Measurements from ENCODE around the gene ERCC5. TPM values are rescaled to one million over a fixed set of nuclear protein-coding genes. Genes with fewer than 3 reads are reported as not detected.

ERCC5 gene
- total RNA-seq, 4 donors from 2014 or later = 42.5 to 81.8 (median 68.3) TPM

- no peak for ATAC-seq (ENCODE audit: low FRiP score)
- no peak for DNase-seq (ENCODE audit: low spot score)
- TF ChIP-seq CTCF (IDR thresholded peaks at IDR 0.05) = no peak
Measured at GRCh38 chr13:102881819-102882686, 36.2 kb downstream of the ERCC5 start.

- DNase-seq (ENCODE audit: low spot score) (no peak), ATAC-seq (ENCODE audit: low FRiP score) (no peak)
- TF ChIP-seq CTCF (IDR thresholded peaks at IDR 0.05) = no peak
Measured at GRCh38 chr13:102892503-102892902, 46.7 kb downstream of the ERCC5 start.

DNA sequence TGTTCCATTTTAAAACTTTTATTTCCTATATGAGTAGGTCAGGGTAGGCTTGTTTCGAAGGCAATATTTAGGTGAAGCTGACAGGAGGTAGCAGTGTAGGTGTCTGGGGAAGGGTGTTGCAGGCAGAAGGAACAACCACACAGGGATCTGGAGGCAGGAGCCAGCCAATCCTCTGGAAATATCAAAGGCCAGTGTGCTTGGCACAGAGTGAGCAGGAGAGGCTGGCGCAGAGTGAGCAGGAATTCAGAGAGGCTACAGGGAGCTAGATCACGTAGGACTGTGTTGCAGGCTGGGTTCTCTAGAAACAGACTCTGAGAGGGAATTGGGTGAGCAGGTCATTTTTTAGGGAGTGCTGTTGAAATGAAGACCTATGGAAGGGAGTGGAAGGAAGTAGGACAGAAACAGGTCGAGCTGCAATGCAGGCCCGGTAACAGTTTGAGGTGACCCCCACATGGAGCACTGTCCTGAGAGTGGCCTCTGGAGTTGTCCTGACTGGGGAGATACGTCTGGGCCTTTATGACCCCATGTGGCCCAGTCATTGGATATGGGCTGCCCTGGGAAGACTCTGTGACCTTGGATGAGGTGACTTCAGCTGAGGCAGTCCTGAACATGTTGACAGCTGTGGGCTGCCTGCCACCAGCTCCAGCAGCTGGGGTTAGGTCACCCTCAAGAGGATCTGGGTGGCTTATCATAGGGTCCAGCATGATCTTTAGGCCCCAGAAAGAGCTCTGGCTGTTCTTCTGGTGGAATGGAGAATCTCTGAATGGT is 51.7 kb downstream of the ERCC5 start:
- TF ChIP-seq CTCF (IDR thresholded peaks at IDR 0.05) = no peak
- ATAC-seq (ENCODE audit: low FRiP score) (no peak), DNase-seq (ENCODE audit: low spot score) (no peak)

GRCh38 chr13:102900193-102900608 is 54.4 kb downstream of the ERCC5 start:
- no peak for TF ChIP-seq CTCF (IDR thresholded peaks at IDR 0.05)

DNA sequence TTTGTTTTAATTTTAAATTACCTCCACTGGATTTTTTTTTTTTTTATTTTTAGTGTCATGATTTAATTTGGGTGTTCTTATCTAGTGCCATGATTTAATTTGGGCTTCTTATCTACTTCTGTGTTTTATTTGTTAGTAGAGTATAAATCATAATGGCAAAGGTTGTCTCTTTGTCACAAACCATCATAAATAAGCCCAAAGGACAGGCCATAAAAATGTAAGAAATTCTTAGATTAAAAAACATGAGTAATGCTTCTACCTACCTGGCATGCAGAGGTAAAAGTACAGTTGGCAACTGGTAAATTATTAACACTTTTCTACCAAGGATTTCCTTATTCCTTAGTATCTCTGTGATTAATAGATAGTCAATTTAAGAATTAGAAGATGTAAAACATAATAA is 55.2 kb downstream of the ERCC5 start:
- DNase-seq (ENCODE audit: low spot score) = no peak
- no peak for TF ChIP-seq CTCF (IDR thresholded peaks at IDR 0.05)
- no peak for ATAC-seq (ENCODE audit: low FRiP score)

More at GRCh38 chr13:102900193-102900608, 54.4 kb downstream of the ERCC5 start:
- DNase-seq (ENCODE audit: low spot score) (no peak), ATAC-seq (ENCODE audit: low FRiP score) (no peak)

GRCh38 chr13:102901615-102902305 is 55.9 kb downstream of the ERCC5 start:
- TF ChIP-seq CTCF (IDR thresholded peaks at IDR 0.05) = no peak
- DNase-seq (ENCODE audit: low spot score) (no peak), ATAC-seq (ENCODE audit: low FRiP score) (no peak)

Data from omental fat pad (tissue), 4 donors.